SK-N-MC (cell line): ENCODE measurements around the gene MGAT5.

Experiments
- EZH2 ChIP-seq: fragments of 200-600 bp; sonication (generic); IDR thresholded peaks from one replicate; pipeline ENCODE4 v1.6.1; 2017; ENCODE audit warnings: antibody characterized with exemption
- FOXP2 ChIP-seq: optimal IDR thresholded peaks from 2 replicates; pipeline ENCODE3; 2011; ENCODE audit warnings: mild to moderate bottlenecking, moderate library complexity; ENCODE audit not compliant: insufficient read depth; ENCODE audit errors: extremely low read length, control extremely low read depth
- POLR2AphosphoS5 ChIP-seq: IDR thresholded peaks from 2 replicates; pipeline ENCODE4 v1.6.1; 2012; ENCODE audit warnings: mild to moderate bottlenecking, low read depth, low read length, borderline replicate concordance

DNA sequence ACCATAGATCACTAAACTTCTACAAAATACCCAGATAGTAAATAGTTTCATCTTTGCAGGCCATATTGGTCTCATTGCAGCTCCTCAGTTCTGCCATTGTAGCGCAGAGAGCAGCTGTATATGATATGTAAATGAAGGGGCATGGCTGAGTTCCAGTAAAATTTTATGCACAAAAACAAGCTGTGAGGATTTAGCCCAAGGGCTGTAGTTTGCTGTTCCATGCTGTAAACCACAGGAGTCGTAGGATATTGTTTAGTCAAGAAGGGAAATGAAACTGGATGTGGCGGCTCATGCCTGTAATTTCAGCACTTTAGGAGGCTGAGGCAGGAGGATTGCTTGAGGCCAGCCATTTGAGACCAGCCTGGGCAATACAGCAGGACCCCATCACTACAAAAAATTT lies 83.0 kb downstream of the MGAT5 start:
- TF ChIP-seq POLR2AphosphoS5 (no peak), EZH2 (no peak), FOXP2 (no peak)
